ENCODE results near the gene UTP4. TPM values are rescaled to one million over a fixed set of nuclear protein-coding genes. Genes with fewer than 3 reads are reported as not detected.
"Not testable (repeated sequence)": the region's sequence is repeated elsewhere in the genome, so short reads cannot be mapped to it uniquely, and the experiment has no call there.

Gene UTP4
- total and polyA plus RNA-seq, 8 donors, result 24.7 to 51.1 (median 46.0) TPM

GRCh38 chr16:69120096-69120664 lies 12.3 kb upstream of the UTP4 start:
- ATAC-seq, result no peak
- Histone ChIP-seq H3K4me3 (no peak overlapping the region), H3K27me3 (no peaks in the 10 kb centered on the region), H3K4me1 (no peaks in the 10 kb centered on the region), H3K36me3 (peaks cover 0 to 67% of the 10 kb centered on the region in 2 donors), H3K27ac (no peak overlapping the region), H3K9me3 (no peaks in the 10 kb centered on the region)
- intact Hi-C loops (cut with DNase I), result loop anchor here in 1 of 2 donors (5.0 kb wide), 1 partner anchor 273 kb away; no protein-coding TSS in a partner anchor
- no peak for DNase-seq
- TF ChIP-seq CTCF (IDR thresholded peaks at IDR 0.05), result no peak

GRCh38 chr16:69123910-69124309 lies 8.5 kb upstream of the UTP4 start:
- peak; percentile 50 to 69 for TF ChIP-seq CTCF (IDR thresholded peaks at IDR 0.05)
- intact Hi-C loops (cut with DNase I), result loop anchor here in 1 of 2 donors (5.0 kb wide), 1 partner anchor 277 kb away; no protein-coding TSS in a partner anchor
- H3K4me3 ChIP-seq, result no peak overlapping the region
- no peaks in the 10 kb centered on the region for H3K9me3 ChIP-seq
- peak; percentile 83 for ATAC-seq
- no peaks in the 10 kb centered on the region for H3K27me3 ChIP-seq
- H3K27ac ChIP-seq, result no peak overlapping the region
- DNase-seq, result peak in 1 of 4 donors; percentile 76
- peaks cover 0 to 40% of the 10 kb centered on the region in 2 donors for H3K36me3 ChIP-seq
- peaks cover 0 to 6% of the 10 kb centered on the region in 2 donors for H3K4me1 ChIP-seq

- not testable (repeated sequence) for H3K4me3 ChIP-seq, H3K27me3 ChIP-seq, ATAC-seq, H3K27ac ChIP-seq, H3K4me1 ChIP-seq, DNase-seq, H3K9me3 ChIP-seq
- peaks cover 0 to 36% of the 10 kb centered on the region in 2 donors for H3K36me3 ChIP-seq
- intact Hi-C loops (cut with DNase I), result loop anchor here in 1 of 2 donors (5.0 kb wide), 1 partner anchor 277 kb away; no protein-coding TSS in a partner anchor
Measured at GRCh38 chr16:69124406-69124805, 8.0 kb upstream of the UTP4 start.

- not testable (repeated sequence) for H3K9me3 ChIP-seq, H3K4me3 ChIP-seq, H3K27ac ChIP-seq, H3K27me3 ChIP-seq, ATAC-seq, DNase-seq
- peaks cover 0 to 13% of the 10 kb centered on the region in 2 donors for H3K4me1 ChIP-seq
- intact Hi-C loops (cut with DNase I), result loop anchor here in 1 of 2 donors (5.0 kb wide), 1 partner anchor 278 kb away; no protein-coding TSS in a partner anchor
- H3K36me3 ChIP-seq, result peaks cover 0 to 30% of the 10 kb centered on the region in 2 donors
Measured at GRCh38 chr16:69124961-69125360, 7.5 kb upstream of the UTP4 start.

- intact Hi-C loops (cut with DNase I), result no loop called here
- no peak overlapping the region for H3K4me3 ChIP-seq
- DNase-seq (no peak), ATAC-seq (no peak)
- H3K4me1 ChIP-seq, result peaks cover 0 to 23% of the 10 kb centered on the region in 2 donors
- TF ChIP-seq CTCF (IDR thresholded peaks at IDR 0.05), result no peak
- peaks cover 0 to 18% of the 10 kb centered on the region in 2 donors for H3K36me3 ChIP-seq
- H3K27me3 ChIP-seq, result no peaks in the 10 kb centered on the region
- H3K9me3 ChIP-seq, result no peaks in the 10 kb centered on the region
- H3K27ac ChIP-seq, result no peak overlapping the region
Measured at GRCh38 chr16:69126221-69126620, 6.2 kb upstream of the UTP4 start.

- Histone ChIP-seq H3K4me1 (peaks cover 0 to 25% of the 10 kb centered on the region in 2 donors), H3K36me3 (peaks cover 0 to 15% of the 10 kb centered on the region in 2 donors)
- H3K27me3 ChIP-seq; H3K9me3 ChIP-seq; DNase-seq; ATAC-seq; intact Hi-C loops (cut with DNase I); H3K27ac ChIP-seq; H3K4me3 ChIP-seq: not testable (repeated sequence)
Measured at GRCh38 chr16:69126801-69127200, 5.6 kb upstream of the UTP4 start.

All from left lung (tissue), 10 donors.